T-helper 22 cell (primary cell): ENCODE measurements around the gene DDX41.

Experiments
- DNase-seq: peaks from one replicate; pipeline ENCODE4 v3.0.0-alpha.2; 2020; ENCODE audit warnings: low read depth

DDX41 gene

DNA sequence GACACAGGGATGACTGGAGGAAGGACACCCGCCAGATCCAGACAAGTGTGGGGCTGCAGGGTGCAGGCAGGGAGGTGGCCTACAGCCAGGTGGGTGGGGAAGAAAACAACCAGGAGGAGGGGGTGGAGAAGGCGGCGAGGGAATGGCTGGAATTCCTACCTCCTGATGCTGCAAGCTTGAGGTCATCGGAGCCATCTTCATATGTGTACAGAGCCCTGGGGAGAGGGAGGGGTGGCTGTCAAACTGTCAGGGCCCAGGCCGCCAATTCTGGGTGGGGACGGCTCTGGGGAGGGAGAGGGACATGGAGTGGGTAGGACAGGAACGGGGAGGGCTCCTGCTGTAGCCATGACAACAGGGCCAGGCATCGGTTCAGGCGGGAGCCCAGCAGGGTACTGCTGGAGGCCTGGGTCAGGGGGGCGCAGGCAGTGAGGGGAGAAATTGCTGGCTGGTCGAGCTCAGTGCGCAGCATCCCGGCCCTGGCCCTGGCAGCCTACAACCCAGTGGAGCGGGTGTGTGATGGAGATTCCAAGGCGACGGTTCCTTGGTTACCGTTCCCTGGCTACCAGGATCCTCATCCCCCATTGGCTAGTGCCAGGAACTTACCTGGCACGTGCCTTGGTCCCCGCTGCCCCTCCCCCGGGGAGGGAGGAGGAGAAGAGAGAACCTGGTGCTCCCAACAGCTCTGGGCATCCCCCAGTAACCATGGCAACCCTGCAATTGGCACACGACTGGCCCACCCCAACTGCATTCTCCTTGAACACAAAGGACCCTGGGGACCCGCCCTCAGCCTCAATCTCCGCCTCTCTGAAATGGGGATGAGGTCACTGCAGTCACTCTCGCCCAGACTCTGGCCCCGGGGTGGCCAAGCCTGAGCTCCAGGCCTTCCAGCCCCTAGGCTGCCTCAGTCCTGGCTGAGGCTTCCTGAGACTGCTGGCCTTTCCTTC, 47.8 kb downstream of the DDX41 start:
- no peak for DNase-seq

DNA sequence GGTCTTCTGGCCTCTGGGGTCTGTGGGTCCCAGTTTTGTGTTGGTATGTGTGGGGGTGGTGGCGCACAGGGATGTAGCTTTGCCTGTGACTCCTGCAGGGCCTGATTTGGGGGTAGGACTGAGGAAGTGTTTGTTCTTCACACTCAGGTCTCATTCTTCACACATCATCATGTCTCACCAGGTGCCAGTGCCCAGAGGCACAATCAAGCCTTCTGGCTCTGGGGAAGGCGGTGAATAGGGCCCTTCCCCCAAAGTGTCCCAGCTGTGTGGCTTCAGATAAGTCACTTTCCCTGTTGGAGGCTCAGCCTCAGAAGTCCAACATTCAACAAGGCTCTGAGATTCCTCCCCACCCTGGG, 48.5 kb downstream of the DDX41 start:
- no peak for DNase-seq

DNA sequence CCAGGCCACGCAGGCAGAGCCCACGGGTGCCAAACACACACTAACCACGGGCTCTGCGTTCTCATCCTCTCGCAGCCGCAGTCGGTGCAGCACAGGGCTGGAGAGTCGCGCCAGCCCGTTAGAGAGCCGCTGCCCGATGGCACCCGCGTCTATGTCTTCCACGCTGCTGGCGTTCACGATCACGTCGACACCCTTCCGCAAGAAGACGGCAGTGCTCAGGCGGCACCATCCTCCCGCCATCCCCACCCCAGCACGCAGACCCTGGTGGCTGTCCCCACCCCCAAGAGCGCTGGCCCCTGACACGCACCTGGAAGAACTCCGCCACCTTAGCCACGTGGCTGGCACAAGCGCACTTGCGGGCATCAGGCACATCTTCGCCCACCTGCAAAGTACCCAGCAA, 49.3 kb downstream of the DDX41 start:
- DNase-seq = no peak

DNA sequence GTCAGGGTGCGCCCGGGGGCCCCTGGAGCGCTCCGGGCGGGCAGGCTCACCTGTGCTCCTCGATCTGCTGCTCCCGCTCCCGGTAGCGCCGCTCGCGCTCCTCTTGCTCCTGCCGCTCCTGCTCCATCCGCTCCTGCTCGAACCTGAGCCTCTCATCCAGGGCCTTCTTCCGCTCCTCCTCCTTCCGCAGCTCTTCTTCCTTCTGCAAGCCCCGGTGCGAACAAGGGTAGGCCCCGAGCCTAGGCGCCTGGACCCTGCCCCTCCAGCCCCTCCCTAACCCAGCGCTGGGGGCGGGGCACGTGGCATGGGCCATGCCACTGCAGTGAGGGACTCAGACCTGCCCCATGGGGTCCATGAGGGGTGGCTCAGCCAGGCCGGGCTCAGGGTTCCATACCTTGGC, 49.9 kb downstream of the DDX41 start:
- DNase-seq = no peak

DNA sequence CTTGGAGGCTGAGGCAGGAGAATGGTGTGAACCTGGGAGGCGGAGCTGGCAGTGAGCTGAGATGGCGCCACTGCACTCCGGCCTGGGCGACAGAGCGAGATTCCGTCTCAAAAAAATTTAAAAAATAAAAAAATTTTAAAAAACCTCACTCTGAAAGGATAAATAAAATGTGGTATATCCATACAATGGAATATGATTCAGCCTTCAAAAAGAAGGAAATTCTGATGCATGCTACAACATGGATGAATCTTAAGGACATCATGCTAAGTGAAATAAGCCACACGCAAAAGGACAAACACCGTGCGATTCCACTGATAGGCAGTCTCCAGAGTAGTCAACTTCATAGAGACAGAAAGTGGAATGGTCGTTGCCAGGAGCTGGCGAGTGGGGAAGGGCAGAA, 51.7 kb downstream of the DDX41 start:
- DNase-seq = no peak

DNA sequence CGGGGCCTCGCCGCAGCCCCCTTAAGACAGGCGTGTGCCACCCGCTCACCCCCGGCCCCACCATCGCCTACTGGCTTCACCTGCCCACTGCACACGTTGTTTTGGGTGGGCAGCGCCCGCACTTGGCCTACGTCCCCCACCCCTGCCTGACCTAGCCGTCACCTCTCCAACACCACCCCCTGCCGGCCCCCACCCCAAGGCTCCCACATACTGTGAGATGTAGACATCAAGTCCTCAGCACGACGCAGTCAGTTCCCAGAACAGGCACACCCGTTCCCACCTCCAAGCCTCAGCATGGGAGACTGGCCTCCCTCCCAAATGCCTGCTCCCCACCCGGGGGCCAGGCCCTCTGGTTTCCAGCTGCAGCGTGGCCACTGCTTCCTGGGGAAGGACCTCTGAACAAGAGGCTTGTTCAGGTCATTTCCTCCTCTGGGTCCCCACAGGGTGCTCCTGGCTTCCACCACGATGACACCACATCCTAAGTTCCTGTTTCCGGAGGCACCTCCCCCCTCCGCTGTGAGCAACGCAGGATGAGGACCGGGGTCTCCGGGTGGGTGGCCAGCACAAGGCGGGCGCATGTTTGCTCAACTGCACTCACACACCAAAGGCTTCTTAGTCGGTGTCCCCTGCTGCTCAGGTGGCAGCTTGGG, 54.6 kb downstream of the DDX41 start:
- no peak for DNase-seq
